Tongue (tissue), 2 donors: ENCODE results near the gene CLDN19. TPM values are rescaled to one million over a fixed set of nuclear protein-coding genes. Genes with fewer than 3 reads are reported as not detected.
"Not testable (repeated sequence)": the region's sequence is repeated elsewhere in the genome, so short reads cannot be mapped to it uniquely, and the experiment has no call there.

Experiments
- DNase-seq: peaks from one replicate; pipeline ENCODE4 v3.0.0-alpha.2; 2015
- total RNA-seq: library from RNA; depleted of rRNA; stranded (reverse); fragments of >200 nt; gene quantifications from one replicate; pipeline ENCODE4 v1.2.3, GENCODE V29; 2014

CLDN19 gene
- total RNA-seq, 1 donor from 2014 or later, result 2.8 TPM

GRCh38 chr1:42759114-42759513 lies 19.1 kb upstream of the CLDN19 start:
- DNase-seq, result no peak

GRCh38 chr1:42758641-42759040 lies 18.6 kb upstream of the CLDN19 start:
- no peak for DNase-seq

- DNase-seq, result no peak
Observed at GRCh38 chr1:42757892-42758275, 17.8 kb upstream of the CLDN19 start.

GRCh38 chr1:42756956-42757891 lies 17.2 kb upstream of the CLDN19 start:
- DNase-seq, result peak; percentile 69

GRCh38 chr1:42753070-42753469 lies 13.0 kb upstream of the CLDN19 start:
- DNase-seq, result no peak

GRCh38 chr1:42752284-42752683 lies 12.2 kb upstream of the CLDN19 start:
- DNase-seq, result no peak

- not testable (repeated sequence) for DNase-seq
Observed at GRCh38 chr1:42751511-42752070, 11.6 kb upstream of the CLDN19 start.

GRCh38 chr1:42750041-42750440 lies 10.0 kb upstream of the CLDN19 start:
- no peak for DNase-seq

- no peak for DNase-seq
Observed at GRCh38 chr1:42748461-42749410, 8.7 kb upstream of the CLDN19 start.

GRCh38 chr1:42748021-42748420 lies 8.0 kb upstream of the CLDN19 start:
- DNase-seq, result no peak

GRCh38 chr1:42747125-42747524 lies 7.1 kb upstream of the CLDN19 start:
- DNase-seq, result peak; percentile 75

GRCh38 chr1:42746436-42747105 lies 6.5 kb upstream of the CLDN19 start:
- no peak for DNase-seq

GRCh38 chr1:42745851-42746250 lies 5.8 kb upstream of the CLDN19 start:
- no peak for DNase-seq

- DNase-seq, result no peak
Observed at GRCh38 chr1:42744148-42744413, 4.0 kb upstream of the CLDN19 start.

- peak; percentile 61 for DNase-seq
Observed at GRCh38 chr1:42743317-42744147, 3.5 kb upstream of the CLDN19 start.

- DNase-seq, result no peak
Observed at GRCh38 chr1:42742617-42743316, 2.7 kb upstream of the CLDN19 start.

GRCh38 chr1:42742141-42742540 lies 2.1 kb upstream of the CLDN19 start:
- DNase-seq, result no peak

- DNase-seq, result no peak
Observed at GRCh38 chr1:42741706-42742105, 1.7 kb upstream of the CLDN19 start.

- no peak for DNase-seq
Observed at GRCh38 chr1:42740851-42741580, 980 bp upstream of the CLDN19 start.

- no peak for DNase-seq
Observed at GRCh38 chr1:42738678-42739226, 1.3 kb downstream of the CLDN19 start.
